AG09309 (cell line): Measurements from ENCODE around the gene TRMT44.

Source experiments
- DNase-seq: peaks from one replicate; pipeline ENCODE4 v3.0.0-alpha.2; 2010; ENCODE audit warnings: low read depth
- H3K4me3 ChIP-seq: 2 replicates; pipeline ENCODE4 v1.5.1; 2011; ENCODE audit warnings: mild to moderate bottlenecking, low read depth, low read length, moderate library complexity; ENCODE audit not compliant: control insufficient read depth
- TF ChIP-seq, protein P1 (sequence below): IDR thresholded peaks from 2 replicates; pipeline ENCODE4 v1.5.1; 2011; ENCODE audit warnings: mild to moderate bottlenecking, low read depth, low read length, inconsistent platforms; ENCODE audit not compliant: insufficient read depth, control insufficient read depth; ENCODE audit errors: missing control alignments

Gene TRMT44

DNA sequence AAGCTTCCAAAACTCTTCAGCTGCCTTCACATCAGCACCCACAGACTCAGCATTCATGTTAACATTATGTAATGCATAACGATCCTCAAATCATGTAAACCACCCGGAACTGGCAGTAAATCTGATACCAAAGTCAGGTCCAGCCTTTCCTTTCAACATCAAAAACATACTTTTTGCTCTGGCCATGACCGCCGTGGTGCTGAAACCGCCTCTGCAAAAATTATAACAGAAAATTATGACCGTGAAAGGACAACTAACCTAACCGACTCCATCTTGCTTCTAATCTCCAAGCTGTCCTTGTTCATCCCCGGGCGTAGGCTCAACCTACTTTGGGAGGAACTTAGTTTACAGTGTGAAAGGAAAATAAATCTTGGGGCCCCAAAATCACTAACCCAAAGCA, 51.6 kb downstream of the TRMT44 start:
- TF ChIP-seq, protein P1, sequence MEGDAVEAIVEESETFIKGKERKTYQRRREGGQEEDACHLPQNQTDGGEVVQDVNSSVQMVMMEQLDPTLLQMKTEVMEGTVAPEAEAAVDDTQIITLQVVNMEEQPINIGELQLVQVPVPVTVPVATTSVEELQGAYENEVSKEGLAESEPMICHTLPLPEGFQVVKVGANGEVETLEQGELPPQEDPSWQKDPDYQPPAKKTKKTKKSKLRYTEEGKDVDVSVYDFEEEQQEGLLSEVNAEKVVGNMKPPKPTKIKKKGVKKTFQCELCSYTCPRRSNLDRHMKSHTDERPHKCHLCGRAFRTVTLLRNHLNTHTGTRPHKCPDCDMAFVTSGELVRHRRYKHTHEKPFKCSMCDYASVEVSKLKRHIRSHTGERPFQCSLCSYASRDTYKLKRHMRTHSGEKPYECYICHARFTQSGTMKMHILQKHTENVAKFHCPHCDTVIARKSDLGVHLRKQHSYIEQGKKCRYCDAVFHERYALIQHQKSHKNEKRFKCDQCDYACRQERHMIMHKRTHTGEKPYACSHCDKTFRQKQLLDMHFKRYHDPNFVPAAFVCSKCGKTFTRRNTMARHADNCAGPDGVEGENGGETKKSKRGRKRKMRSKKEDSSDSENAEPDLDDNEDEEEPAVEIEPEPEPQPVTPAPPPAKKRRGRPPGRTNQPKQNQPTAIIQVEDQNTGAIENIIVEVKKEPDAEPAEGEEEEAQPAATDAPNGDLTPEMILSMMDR: no peak
- no peak for DNase-seq
- H3K4me3 ChIP-seq: no peak overlapping the region

DNA sequence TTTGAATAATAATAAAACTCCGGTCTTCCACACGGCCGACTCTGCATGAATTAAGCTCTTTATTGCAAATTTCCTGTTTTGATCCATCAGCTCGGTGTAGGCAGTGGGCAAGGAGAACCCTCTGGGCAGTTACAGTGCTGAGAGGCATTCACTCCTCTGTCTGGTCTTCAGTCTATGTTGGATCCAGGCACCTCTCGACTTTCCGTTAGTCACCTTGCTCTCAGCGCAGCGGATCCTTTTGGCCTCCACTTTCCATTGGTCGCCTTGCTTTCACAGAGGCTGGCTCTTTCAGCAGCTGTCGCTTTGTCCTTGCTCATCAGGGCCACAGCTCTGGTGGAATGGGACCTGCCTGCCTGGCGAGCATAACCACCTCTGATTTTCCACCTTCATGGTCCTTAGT, 52.9 kb downstream of the TRMT44 start:
- no peak overlapping the region for H3K4me3 ChIP-seq
- TF ChIP-seq, protein P1: no peak
- DNase-seq: no peak

DNA sequence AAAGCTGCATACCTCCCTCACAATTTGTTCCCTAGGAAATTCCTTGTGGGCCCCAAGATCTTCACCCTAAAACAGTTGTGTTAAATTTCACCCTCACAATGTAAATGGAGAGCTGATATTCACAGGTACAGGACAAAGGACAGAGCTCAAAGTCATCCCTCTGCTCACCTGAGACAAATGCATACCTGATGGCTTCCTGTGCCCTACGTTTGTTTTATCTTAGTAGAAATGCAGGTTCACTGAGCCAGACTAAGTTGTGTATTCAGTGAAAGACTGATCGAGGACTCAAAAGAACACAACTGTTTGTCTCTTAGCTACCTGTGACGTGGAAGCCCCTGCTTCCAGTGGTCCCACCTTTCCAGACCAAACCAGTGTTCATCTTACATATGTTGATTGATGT, 53.6 kb downstream of the TRMT44 start:
- TF ChIP-seq, protein P1: no peak
- H3K4me3 ChIP-seq: no peak overlapping the region
- DNase-seq: no peak

DNA sequence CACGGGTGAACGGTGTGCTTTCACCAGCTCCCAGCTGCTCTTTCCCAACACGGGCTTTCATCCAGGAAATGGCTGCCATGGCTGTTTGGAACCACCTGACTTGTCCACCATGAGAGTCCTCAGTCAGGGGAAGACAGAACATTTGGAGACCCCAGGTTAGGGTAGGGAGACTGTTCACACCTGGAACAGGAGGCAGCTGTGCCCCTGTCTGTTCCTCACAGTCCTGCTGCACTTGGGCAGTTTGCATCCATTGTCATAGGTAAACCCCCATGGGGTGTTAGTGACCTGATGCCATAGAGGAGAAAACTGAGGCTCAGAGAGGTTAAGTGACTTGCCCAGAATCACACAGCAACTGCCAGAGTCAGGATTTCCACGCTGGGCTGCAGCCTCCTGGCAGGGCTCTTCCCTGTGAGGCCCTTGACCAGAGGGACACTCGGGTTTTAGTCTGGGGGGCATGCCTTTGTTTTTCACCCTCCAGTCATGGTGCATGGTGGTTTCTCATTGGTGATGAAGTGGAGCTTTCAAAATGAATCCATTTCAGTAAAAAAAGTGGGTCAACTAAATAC, 54.5 kb downstream of the TRMT44 start:
- TF ChIP-seq, protein P1: no peak
- DNase-seq: no peak
- H3K4me3 ChIP-seq: no peak overlapping the region

DNA sequence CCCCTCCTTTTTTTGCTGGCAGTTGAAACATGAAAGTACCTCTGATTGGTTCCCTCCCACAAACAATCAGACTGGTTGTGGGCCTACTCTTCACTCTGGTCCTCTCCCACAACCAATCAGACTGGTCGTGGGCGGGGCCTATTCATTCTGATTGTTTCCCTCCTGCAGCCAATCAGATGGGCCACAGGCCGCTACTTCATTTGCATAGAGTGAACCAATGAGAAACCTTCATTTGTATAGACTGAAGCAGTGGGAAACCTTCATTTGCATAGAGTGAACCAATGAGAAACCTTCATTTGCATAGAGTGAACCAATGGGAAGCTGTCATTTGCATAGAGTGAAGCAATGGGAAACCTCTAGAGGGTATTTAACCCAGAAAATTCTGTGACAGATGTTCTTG, 55.2 kb downstream of the TRMT44 start:
- DNase-seq: no peak
- H3K4me3 ChIP-seq: no peak overlapping the region
- TF ChIP-seq, protein P1: no peak

DNA sequence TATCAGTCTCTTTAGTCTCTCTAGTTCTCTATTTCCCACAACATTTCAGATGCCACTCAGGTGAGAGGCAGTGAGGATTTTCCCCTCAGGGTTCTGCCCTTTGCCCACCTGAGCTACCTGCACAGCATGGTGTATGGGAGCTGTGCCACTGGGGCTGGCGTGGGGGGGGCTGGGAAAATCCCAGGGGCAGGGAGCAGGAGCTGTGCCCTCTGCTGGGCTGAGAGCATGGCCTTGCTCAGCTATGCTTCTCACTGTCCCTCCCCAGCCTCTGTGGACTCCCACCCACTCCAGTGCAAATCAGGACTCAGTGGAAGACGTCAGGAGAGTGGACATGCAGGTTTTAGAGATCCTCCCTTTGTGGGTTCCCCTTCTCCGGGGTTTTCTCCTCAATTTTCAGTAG, 57.2 kb downstream of the TRMT44 start:
- H3K4me3 ChIP-seq: no peak overlapping the region

More for the DNA sequence above, 57.2 kb downstream of the TRMT44 start:
- TF ChIP-seq, protein P1: no peak
- no peak for DNase-seq
